ENCODE results near the gene DNER. TPM values are rescaled to one million over a fixed set of nuclear protein-coding genes. Genes with fewer than 3 reads are reported as not detected.

Gene DNER
- total and polyA plus RNA-seq, 10 of the 15 experiments (the other 5 are each of a cell fraction or from before 2014, with no cell fraction given) = 0.04 to 0.08 (median 0.07) TPM; not detected in 7

- Histone ChIP-seq H2AFZ (ENCODE audit: control insufficient read depth, low read depth, low read length) (no peak overlapping the region), H3K27ac (ENCODE audit: control insufficient read depth, insufficient read depth) (no peak overlapping the region), H3K4me2 (ENCODE audit: control insufficient read depth, insufficient read depth) (no peak overlapping the region), H3K9ac (ENCODE audit: control insufficient read depth, insufficient read depth, low read length) (no peak overlapping the region), H3K36me3 (ENCODE audit: control insufficient read depth in 2 of 2, insufficient read depth in 2 of 2, low read length in 1 of 2) (no peaks in the 10 kb centered on the region), H3K9me3 (replicated peaks; ENCODE audit: control insufficient read depth, insufficient read depth, low read length) (no peaks in the 10 kb centered on the region), H3K4me3 (no peak overlapping the region), H3K27me3 (replicated peaks in 1 of 2; ENCODE audit: control insufficient read depth in 2 of 2, insufficient read depth in 2 of 2, low read length in 1 of 2) (no peaks in the 10 kb centered on the region), H3K4me1 (ENCODE audit: control insufficient read depth, insufficient read depth, low read length) (no peaks in the 10 kb centered on the region), H3K79me2 (ENCODE audit: control insufficient read depth, insufficient read depth, low read length) (no peaks in the 10 kb centered on the region), H4K20me1 (ENCODE audit: control insufficient read depth, insufficient read depth) (no peaks in the 10 kb centered on the region)
- no peak for TF ChIP-seq CBX3 (IDR thresholded peaks at IDR 0.05; ENCODE audit: borderline replicate concordance, low read depth)
- no peak for TF ChIP-seq RUNX3 (IDR thresholded peaks at IDR 0.05; ENCODE audit: low read length)
- TF ChIP-seq NR2C1 (IDR thresholded peaks at IDR 0.05) = no peak
- TF ChIP-seq SMARCA5 (IDR thresholded peaks at IDR 0.05) = no peak
- no peak for TF ChIP-seq SIX5 (IDR thresholded peaks at IDR 0.05; ENCODE audit: low read depth, low read length, severe bottlenecking)
- TF ChIP-seq SUPT20H (IDR thresholded peaks at IDR 0.05; ENCODE audit: borderline replicate concordance, control insufficient read depth, low read depth, low read length) = no peak
- BruUV-seq (replicated peaks) = no TSS peak
- FAIRE-seq (no peak), DNase-seq (ENCODE audit: low read depth, low spot score) (no peak), ATAC-seq (no peak)
- intact Hi-C loops (cut with micrococcal nuclease; ENCODE audit: unreplicated experiment) (no loop called here), in situ Hi-C loops (cut with MboI) (no loop called here)
- ChIA-PET SMC1A (ENCODE audit: uncharacterized antibody, unreplicated experiment) (interaction anchor here (0.5 kb wide), 1 partner anchor 11 kb away, joined by 3 read pairs; no protein-coding TSS in a partner anchor), POLR2A (no interaction called here), CTCF (no interaction called here), RAD21 (ENCODE audit: unreplicated experiment) (no interaction called here)
- WGBS (ENCODE audit: insufficient coverage, insufficient replicate concordance, low lambda C conversion rate, missing lambda C conversion rate) = 33% methylated on average over 6 of the region's 6 CpGs
These were observed 287.9 kb downstream of the DNER start for GRCh38 chr2:229426464-229426863.

DNA sequence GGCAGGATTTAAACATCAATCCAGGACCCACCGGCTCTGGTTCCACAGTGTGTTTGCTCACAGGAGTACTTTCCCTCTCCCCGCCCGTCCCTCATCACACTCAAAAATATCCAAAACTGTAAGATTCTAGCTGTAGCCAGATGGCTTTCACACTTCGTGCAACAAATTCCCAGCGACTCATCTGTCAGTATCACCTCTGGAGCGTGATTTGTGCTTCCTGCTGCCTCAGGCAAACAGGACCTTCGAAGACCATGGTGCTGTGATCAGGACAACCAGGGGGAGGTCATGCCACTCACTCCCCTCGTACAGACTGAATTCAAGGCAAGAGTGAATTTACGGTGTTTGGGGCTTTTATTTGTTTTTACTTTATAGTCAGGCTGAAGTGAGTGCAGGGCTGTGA, 288.8 kb downstream of the DNER start:
- ATAC-seq = no peak
- H3K4me2 ChIP-seq (ENCODE audit: control insufficient read depth, insufficient read depth) = no peak overlapping the region
- no peaks in the 10 kb centered on the region for H3K9me3 ChIP-seq (replicated peaks; ENCODE audit: control insufficient read depth, insufficient read depth, low read length)
- H3K27me3 ChIP-seq (replicated peaks in 1 of 2; ENCODE audit: control insufficient read depth in 2 of 2, insufficient read depth in 2 of 2, low read length in 1 of 2) = no peaks in the 10 kb centered on the region
- no peaks in the 10 kb centered on the region for H3K4me1 ChIP-seq (ENCODE audit: control insufficient read depth, insufficient read depth, low read length)
- no peaks in the 10 kb centered on the region for H3K36me3 ChIP-seq (ENCODE audit: control insufficient read depth in 2 of 2, insufficient read depth in 2 of 2, low read length in 1 of 2)
- H2AFZ ChIP-seq (ENCODE audit: control insufficient read depth, low read depth, low read length) = no peak overlapping the region
- no peak overlapping the region for H3K4me3 ChIP-seq
- WGBS (ENCODE audit: insufficient coverage, insufficient replicate concordance, low lambda C conversion rate, missing lambda C conversion rate) = 15% methylated on average over 9 of the region's 9 CpGs
- H3K27ac ChIP-seq (ENCODE audit: control insufficient read depth, insufficient read depth) = no peak overlapping the region
- H3K9ac ChIP-seq (ENCODE audit: control insufficient read depth, insufficient read depth, low read length) = no peak overlapping the region
- ChIA-PET RAD21 (ENCODE audit: unreplicated experiment) (no interaction called here), CTCF (no interaction called here), SMC1A (ENCODE audit: uncharacterized antibody, unreplicated experiment) (no interaction called here), POLR2A (no interaction called here)
- no TSS peak for BruUV-seq (replicated peaks)
- no peak for DNase-seq (ENCODE audit: low read depth, low spot score)
- FAIRE-seq = no peak
- intact Hi-C loops (cut with micrococcal nuclease; ENCODE audit: unreplicated experiment) (no loop called here), in situ Hi-C loops (cut with MboI) (no loop called here)
- TF ChIP-seq MTA3 (IDR thresholded peaks at IDR 0.05; ENCODE audit: borderline replicate concordance, low read length) (no peak), FOXK2 (IDR thresholded peaks at IDR 0.05) (no peak)
- no peaks in the 10 kb centered on the region for H3K79me2 ChIP-seq (ENCODE audit: control insufficient read depth, insufficient read depth, low read length)
- H4K20me1 ChIP-seq (ENCODE audit: control insufficient read depth, insufficient read depth) = no peaks in the 10 kb centered on the region
